ENCODE results near the gene STX8.
"Not testable (repeated sequence)": the region's sequence is repeated elsewhere in the genome, so short reads cannot be mapped to it uniquely, and the experiment has no call there.

The STX8 gene

DNA sequence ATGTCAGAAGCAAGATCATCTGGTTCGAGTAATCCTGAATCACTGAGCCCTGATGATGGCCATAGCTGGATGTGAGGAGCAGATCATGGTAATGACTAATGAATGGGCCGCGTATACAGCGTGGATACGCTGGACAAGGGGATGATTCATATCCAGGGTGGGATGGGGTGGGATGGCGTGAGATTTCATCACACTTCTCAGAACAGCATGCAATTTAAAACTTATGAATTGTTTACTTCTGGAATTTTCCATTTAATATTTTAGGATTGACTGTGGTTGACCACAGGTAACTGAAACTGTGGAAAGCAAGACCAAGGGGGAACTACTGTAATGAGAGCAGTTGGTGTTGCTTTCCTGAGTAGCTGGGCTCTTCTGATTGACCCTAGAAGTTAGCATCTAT lies 225.5 kb downstream of the STX8 start:
- DNase-seq (ENCODE audit: insufficient read length) (no peak), FAIRE-seq (no peak)
- TF ChIP-seq TAF1 (IDR thresholded peaks at IDR 0.05; ENCODE audit: borderline replicate concordance, low read depth, low read length) (no peak), POLR2AphosphoS5 (IDR thresholded peaks at IDR 0.05; ENCODE audit: low read depth, low read length) (no peak), POLR2A (IDR thresholded peaks at IDR 0.05; ENCODE audit: low read depth, low read length) (no peak)

DNA sequence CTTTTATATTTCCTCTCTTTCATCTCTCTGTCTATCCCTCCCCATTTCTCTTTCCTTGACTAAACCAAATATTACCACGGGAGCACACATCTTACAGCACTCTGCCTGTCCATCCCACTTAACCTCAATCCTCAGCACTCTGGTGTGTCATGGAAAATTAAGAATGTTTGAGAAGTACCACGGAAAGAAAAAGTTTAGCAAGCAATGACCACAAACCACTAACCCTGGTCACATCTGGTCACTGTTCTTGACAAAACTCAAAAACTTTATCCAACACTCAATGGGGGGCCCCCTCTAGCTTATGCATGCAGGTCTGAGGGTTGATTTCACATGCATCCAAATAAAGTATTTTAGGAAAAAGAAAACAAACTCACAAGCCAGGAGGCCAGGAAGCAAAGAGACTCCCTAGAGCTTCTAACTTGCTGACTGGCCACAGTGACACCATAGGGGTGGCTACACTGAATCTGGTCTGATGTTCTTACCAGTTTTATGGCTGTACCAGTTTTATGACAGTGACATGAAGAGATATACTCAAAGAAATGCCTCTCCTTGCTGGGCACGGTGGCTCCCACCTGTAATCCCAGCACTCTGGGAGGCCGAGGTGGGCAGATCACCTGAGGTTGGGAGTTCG lies 229.2 kb downstream of the STX8 start:
- DNase-seq (ENCODE audit: insufficient read length) (no peak), FAIRE-seq (no peak)
- TF ChIP-seq POLR2AphosphoS5 (IDR thresholded peaks at IDR 0.05; ENCODE audit: low read depth, low read length), result no peak
- TF ChIP-seq TAF1 (IDR thresholded peaks at IDR 0.05; ENCODE audit: borderline replicate concordance, low read depth, low read length), result no peak
- TF ChIP-seq POLR2A (IDR thresholded peaks at IDR 0.05; ENCODE audit: low read depth, low read length), result no peak

DNA sequence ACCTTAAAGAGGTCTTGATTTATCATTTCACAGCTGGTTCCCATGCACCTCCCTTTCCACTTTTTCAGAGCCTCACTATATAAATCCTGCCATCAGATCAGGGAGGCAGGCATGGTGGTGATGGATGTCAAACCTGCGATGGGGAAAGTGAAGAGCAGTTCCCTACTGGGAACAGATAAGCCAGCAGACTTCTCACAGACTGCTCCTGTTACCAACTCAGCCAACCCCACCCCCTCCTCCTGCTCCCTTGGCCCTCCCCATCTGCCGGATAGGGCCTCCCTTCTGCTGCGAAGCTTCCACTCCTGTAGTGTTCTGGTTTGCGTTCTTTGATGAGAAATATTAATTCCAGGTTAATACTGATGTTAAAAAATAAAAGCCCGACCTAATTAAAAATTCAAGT lies 232.1 kb downstream of the STX8 start:
- no peak for FAIRE-seq
- no peak for DNase-seq (ENCODE audit: insufficient read length)
- TF ChIP-seq POLR2AphosphoS5 (IDR thresholded peaks at IDR 0.05; ENCODE audit: low read depth, low read length), result no peak
- TF ChIP-seq POLR2A (IDR thresholded peaks at IDR 0.05; ENCODE audit: low read depth, low read length), result no peak
- no peak for TF ChIP-seq TAF1 (IDR thresholded peaks at IDR 0.05; ENCODE audit: borderline replicate concordance, low read depth, low read length)

DNA sequence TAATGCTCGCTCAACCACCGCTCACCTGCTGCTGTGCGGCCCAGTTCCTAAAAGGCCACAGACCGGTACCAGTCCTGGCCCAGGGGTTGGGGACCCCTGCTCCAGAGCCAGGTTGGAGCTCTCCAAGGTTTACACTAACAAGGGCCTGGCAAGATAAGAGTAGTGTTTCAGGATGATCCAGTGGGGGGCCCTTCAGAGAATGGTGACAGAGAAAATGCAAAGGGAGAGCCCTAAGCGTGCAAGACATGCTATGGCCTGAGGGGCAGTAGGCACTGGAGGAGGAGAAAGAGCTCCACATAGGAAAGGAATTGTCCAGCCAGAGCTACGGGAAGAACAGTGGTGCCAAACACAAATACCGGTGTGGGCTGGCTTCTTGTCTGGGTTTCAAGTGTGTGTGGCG lies 233.4 kb downstream of the STX8 start:
- DNase-seq (ENCODE audit: insufficient read length), result no peak
- TF ChIP-seq POLR2A (IDR thresholded peaks at IDR 0.05; ENCODE audit: low read depth, low read length) (no peak), POLR2AphosphoS5 (IDR thresholded peaks at IDR 0.05; ENCODE audit: low read depth, low read length) (no peak), TAF1 (IDR thresholded peaks at IDR 0.05; ENCODE audit: borderline replicate concordance, low read depth, low read length) (no peak)
- no peak for FAIRE-seq

DNA sequence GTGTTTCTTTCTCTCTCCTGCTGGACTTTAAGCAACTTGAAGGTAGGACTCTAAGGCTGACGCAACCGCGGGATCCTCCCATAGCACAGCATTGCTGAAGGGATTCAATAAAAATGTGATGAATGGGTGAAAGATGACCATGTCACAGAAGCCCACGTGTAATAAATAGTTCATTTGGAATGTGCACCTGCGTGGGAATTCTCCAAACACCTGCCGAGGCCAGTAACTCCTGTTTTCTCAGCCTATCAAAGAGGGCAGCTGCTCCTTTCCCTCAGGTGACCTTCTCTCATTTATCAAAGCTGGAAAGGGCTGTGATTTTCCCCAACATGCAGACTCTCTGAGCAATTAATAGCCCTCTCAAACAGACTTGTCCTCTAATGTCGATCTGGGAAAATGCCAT lies 235.7 kb downstream of the STX8 start:
- DNase-seq (ENCODE audit: insufficient read length) (no peak), FAIRE-seq (no peak)
- TF ChIP-seq POLR2A (IDR thresholded peaks at IDR 0.05; ENCODE audit: low read depth, low read length) (no peak), TAF1 (IDR thresholded peaks at IDR 0.05; ENCODE audit: borderline replicate concordance, low read depth, low read length) (no peak), POLR2AphosphoS5 (IDR thresholded peaks at IDR 0.05; ENCODE audit: low read depth, low read length) (no peak)

DNA sequence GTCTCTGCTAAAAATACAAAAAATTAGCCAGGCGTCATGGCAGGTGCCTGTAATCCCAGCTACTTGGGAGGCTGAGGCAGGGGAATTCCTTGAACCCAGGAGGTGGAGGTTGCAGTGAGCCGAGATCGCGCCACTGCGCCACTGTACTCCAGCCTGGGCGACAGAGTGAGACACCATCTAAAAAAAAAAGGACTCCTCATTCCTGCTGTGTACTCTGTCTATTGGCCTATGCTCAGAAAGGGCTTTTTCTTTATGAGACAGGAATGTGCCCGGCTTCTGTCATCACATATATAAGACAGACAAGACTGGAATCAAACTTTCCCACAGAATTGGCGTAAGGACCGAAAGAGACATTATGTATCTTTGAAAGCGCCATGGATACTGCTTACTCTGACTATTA lies 236.1 kb downstream of the STX8 start:
- not testable (repeated sequence) for DNase-seq (ENCODE audit: insufficient read length); FAIRE-seq

DNA sequence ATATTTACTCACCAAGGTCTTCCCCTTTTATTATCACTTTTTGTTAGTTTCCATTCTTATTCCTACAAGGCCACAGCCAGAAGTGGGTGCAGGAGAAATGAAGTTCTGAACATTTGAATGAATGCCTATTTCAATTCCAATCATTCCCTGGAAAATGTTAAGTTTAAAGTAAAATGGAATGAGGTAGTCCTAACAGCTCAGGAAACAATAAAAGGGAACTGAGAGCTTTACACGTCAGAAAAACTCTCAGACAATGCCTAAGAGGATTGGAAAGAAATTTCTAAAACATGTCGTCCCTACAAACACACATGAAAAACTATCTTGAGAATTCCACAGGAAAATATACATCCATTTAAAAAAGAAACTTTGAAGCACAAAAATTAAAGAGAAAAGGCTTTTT lies 238.8 kb downstream of the STX8 start:
- no peak for FAIRE-seq
- TF ChIP-seq POLR2AphosphoS5 (IDR thresholded peaks at IDR 0.05; ENCODE audit: low read depth, low read length), result no peak
- TF ChIP-seq POLR2A (IDR thresholded peaks at IDR 0.05; ENCODE audit: low read depth, low read length), result no peak
- TF ChIP-seq TAF1 (IDR thresholded peaks at IDR 0.05; ENCODE audit: borderline replicate concordance, low read depth, low read length), result no peak
- DNase-seq (ENCODE audit: insufficient read length), result no peak

DNA sequence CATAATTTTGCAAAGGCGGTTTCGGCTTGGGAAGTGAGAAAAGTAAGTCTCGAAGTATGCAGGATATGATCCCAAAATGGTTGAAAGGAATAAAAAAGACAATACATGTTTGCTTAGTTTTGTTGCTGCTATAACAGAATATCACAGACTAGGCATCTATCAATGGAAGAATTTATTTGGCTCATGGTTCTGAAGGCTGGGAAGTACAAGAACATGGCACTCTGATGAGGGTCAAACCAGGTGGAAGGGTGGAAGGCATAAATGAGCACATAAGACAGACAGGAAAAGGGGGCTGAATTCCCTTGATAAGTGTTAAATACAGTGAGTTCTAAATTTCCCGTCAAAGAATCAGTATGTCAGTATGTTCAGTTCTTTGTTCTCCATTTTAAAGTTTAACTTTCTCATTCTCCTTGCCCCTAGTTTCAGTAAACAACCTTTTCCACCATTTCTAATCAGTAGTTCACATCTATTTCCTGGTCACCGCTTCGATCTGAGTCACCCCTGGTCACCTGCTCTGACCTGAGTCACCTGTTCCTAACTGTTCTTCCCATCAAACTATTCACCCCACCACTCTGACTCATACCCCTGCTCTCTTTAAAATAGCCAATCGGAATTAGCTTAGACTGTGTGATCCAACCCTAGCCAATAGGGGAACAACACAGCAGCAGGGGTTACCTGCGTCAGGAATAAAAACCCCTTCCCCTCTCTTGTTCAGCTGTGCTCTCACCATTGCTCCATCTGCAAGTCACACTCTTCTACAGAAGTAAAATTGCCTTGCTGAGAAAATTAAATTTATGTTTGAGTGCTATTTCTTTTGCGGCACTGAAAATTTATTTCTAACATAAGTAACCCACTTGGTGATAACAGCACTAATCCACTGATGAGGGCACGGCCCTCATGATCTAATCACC lies 240.8 kb downstream of the STX8 start:
- DNase-seq (ENCODE audit: insufficient read length), result no peak
- no peak for FAIRE-seq
- TF ChIP-seq POLR2A (IDR thresholded peaks at IDR 0.05; ENCODE audit: low read depth, low read length), result no peak
- no peak for TF ChIP-seq TAF1 (IDR thresholded peaks at IDR 0.05; ENCODE audit: borderline replicate concordance, low read depth, low read length)
- TF ChIP-seq POLR2AphosphoS5 (IDR thresholded peaks at IDR 0.05; ENCODE audit: low read depth, low read length), result no peak

DNA sequence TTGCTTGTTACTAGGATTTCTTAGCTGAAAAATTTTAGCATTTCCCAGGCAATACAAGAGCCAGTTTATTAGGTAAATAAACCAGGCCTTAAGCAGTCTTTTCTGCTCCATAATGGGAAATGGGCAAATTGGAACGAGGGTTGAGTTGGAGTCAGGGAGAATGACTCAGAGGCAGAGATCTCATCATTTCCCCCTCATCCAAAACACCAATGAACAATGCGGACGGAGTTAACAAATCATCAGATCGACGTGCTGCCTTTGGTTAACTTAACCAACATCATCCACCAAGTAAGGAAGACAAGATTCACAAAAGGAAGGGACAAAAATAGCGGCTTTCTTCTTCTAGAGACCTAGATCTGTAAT lies 243.5 kb downstream of the STX8 start:
- FAIRE-seq (no peak), DNase-seq (ENCODE audit: insufficient read length) (no peak)
- TF ChIP-seq POLR2AphosphoS5 (IDR thresholded peaks at IDR 0.05; ENCODE audit: low read depth, low read length), result no peak
- TF ChIP-seq TAF1 (IDR thresholded peaks at IDR 0.05; ENCODE audit: borderline replicate concordance, low read depth, low read length), result no peak
- TF ChIP-seq POLR2A (IDR thresholded peaks at IDR 0.05; ENCODE audit: low read depth, low read length), result no peak

DNA sequence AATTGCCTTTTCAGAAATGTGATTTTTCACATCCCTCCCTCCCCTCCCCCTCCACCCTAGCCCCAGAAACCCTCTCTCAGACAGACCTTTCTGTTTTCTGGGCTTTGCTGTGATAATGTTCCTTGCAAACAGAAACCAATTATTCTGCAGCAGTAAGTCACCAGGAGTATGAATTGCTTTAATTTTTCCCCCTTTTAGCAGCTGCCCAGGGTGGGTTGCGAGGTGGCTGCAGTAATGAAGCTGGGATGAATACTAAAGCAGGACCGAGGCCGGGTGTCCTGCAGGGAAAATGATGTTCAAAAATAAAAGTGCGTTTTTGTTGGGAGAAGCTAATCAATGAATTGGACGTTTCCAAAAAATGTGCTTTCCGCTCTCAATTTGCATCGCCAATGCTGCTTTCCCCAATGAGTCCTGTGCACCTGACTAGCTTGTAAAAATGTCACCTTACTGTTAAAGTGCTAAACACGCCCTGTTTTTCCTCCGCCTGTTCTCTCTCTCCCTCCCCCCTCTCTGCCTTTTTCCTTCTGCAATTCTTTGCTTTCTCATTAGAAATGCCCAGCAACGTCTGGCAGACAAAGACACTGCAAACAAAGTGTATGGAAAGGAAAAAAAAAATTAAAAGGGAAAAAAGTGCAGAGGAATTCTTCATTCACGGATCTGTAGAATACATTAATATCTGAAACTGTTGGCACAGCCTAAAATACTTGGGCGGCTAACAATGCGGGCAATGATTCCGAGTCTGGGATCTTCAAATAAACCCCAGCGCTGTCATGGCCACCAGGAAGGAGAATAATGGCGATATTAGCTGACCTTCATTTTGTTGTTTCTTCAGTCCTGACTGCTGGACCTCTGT lies 244.1 kb downstream of the STX8 start:
- DNase-seq (ENCODE audit: insufficient read length), result no peak
- TF ChIP-seq TAF1 (IDR thresholded peaks at IDR 0.05; ENCODE audit: borderline replicate concordance, low read depth, low read length), result no peak
- TF ChIP-seq POLR2A (IDR thresholded peaks at IDR 0.05; ENCODE audit: low read depth, low read length), result no peak
- FAIRE-seq, result no peak

DNA sequence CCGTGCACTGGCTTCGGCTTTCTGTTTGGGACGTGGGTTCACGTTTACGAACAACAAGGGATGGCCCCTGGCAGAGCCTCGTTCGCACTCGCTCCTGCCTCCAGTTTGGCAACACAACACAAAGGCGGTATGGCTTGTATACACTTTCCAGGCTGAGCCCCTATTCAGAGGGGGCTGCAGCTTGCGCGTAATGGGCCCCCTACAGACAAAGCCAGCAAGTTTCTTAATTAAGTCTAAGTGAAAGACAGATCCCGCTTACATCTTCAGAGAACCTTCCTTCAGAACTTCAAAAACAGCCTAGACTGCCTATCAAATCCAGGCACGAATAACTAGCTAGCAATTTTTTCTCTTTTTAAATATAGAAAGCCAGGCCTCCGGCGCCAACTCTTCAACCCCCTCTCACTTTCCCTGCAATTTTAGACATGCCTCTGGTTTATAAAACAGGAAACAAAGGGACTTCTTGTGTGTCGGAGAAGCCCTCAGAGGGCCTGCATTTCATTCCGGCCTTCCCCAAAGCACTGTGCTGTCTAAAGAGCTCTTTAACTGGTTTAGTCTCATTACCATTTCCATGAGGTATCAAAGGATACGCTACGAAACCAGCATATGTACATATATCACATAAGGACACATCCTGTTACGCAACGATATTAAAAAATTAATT lies 244.9 kb downstream of the STX8 start:
- FAIRE-seq (no peak), DNase-seq (ENCODE audit: insufficient read length) (no peak)
- TF ChIP-seq TAF1 (IDR thresholded peaks at IDR 0.05; ENCODE audit: borderline replicate concordance, low read depth, low read length) (no peak), POLR2AphosphoS5 (IDR thresholded peaks at IDR 0.05; ENCODE audit: low read depth, low read length) (no peak), POLR2A (IDR thresholded peaks at IDR 0.05; ENCODE audit: low read depth, low read length) (no peak)

Data from GM12892 (cell line).